Neural cell (in vitro differentiated cells): ENCODE results near the gene C1orf21.

Experiments
- EZH2 ChIP-seq: fragments of 200-600, 300-800 bp; shearing (Covaris generic), sonication (generic); IDR thresholded peaks from 2 replicates; pipeline ENCODE4 v1.6.1; 2014; ENCODE audit warnings: antibody characterized with exemption, low read length, borderline replicate concordance, mild to moderate bottlenecking; ENCODE audit not compliant: insufficient read depth, poor library complexity, severe bottlenecking
- POLR2AphosphoS5 ChIP-seq: IDR thresholded peaks from 2 replicates; pipeline ENCODE4 v1.6.1; 2012
- TF ChIP-seq, protein P1 (sequence below): fragments of 450-650 bp; IDR thresholded peaks from 2 replicates; pipeline ENCODE4 v1.5.1; 2014; ENCODE audit warnings: antibody characterized with exemption, mild to moderate bottlenecking, moderate library complexity; ENCODE audit not compliant: poor library complexity, severe bottlenecking
- TF ChIP-seq, protein P2 (sequence below): IDR thresholded peaks from 2 replicates; pipeline ENCODE4 v1.6.1; 2012; ENCODE audit warnings: borderline replicate concordance

DNA sequence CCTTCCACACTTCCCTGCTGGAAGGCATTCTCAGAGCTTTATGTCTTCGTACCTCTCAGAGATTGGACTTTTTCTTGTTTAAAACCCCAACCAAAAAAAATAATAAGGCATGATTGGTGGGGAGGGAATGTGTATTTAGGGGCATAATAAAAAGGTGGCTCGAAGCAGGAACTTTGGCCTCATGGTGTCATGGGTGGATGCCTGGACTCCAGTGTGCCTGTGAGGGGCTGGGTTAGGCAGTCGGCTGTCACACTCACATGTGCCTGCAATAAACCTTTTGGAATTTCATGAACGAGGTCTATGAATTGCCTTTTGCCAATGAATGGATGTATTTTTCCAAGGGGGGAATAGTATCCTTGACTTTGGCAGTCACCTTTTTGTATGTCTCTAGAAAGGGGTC is 236.6 kb downstream of the C1orf21 start:
- TF ChIP-seq, protein P1, sequence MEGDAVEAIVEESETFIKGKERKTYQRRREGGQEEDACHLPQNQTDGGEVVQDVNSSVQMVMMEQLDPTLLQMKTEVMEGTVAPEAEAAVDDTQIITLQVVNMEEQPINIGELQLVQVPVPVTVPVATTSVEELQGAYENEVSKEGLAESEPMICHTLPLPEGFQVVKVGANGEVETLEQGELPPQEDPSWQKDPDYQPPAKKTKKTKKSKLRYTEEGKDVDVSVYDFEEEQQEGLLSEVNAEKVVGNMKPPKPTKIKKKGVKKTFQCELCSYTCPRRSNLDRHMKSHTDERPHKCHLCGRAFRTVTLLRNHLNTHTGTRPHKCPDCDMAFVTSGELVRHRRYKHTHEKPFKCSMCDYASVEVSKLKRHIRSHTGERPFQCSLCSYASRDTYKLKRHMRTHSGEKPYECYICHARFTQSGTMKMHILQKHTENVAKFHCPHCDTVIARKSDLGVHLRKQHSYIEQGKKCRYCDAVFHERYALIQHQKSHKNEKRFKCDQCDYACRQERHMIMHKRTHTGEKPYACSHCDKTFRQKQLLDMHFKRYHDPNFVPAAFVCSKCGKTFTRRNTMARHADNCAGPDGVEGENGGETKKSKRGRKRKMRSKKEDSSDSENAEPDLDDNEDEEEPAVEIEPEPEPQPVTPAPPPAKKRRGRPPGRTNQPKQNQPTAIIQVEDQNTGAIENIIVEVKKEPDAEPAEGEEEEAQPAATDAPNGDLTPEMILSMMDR: no peak
- TF ChIP-seq POLR2AphosphoS5 (no peak), EZH2 (no peak)
- TF ChIP-seq, protein P2, sequence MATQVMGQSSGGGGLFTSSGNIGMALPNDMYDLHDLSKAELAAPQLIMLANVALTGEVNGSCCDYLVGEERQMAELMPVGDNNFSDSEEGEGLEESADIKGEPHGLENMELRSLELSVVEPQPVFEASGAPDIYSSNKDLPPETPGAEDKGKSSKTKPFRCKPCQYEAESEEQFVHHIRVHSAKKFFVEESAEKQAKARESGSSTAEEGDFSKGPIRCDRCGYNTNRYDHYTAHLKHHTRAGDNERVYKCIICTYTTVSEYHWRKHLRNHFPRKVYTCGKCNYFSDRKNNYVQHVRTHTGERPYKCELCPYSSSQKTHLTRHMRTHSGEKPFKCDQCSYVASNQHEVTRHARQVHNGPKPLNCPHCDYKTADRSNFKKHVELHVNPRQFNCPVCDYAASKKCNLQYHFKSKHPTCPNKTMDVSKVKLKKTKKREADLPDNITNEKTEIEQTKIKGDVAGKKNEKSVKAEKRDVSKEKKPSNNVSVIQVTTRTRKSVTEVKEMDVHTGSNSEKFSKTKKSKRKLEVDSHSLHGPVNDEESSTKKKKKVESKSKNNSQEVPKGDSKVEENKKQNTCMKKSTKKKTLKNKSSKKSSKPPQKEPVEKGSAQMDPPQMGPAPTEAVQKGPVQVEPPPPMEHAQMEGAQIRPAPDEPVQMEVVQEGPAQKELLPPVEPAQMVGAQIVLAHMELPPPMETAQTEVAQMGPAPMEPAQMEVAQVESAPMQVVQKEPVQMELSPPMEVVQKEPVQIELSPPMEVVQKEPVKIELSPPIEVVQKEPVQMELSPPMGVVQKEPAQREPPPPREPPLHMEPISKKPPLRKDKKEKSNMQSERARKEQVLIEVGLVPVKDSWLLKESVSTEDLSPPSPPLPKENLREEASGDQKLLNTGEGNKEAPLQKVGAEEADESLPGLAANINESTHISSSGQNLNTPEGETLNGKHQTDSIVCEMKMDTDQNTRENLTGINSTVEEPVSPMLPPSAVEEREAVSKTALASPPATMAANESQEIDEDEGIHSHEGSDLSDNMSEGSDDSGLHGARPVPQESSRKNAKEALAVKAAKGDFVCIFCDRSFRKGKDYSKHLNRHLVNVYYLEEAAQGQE: no peak
